ENCODE data around the gene RNFT2.

DNA sequence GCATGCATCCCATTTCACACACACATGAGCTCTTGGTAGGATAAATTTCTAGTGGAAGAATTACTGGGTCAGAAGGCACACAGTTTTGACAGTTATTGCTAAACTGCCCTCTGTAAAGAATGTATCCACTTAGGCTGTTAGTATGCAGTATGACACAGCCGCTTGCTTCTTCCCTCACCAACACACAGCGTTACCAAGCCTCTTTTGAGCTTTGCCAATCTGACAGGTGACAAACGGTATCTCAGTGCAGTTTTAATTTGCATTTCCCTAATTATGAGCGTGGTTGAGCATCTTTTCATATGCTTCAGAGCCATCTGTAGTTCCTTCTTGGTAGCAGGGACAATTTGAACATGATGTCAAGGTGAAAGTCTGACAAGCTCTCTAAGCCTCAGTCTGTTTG, 100.2 kb downstream of the RNFT2 start:
- TF ChIP-seq POLR2A (IDR thresholded peaks at IDR 0.05; ENCODE audit: low read length): no peak
- no peak for TF ChIP-seq EP300 (IDR thresholded peaks at IDR 0.05)
- no peak for TF ChIP-seq MAFK (IDR thresholded peaks at IDR 0.05; ENCODE audit: partially characterized antibody)
- TF ChIP-seq CTCF (IDR thresholded peaks at IDR 0.05): no peak
- no peak for TF ChIP-seq ELK1 (IDR thresholded peaks at IDR 0.05; ENCODE audit: low read depth, low read length)
- TF ChIP-seq JUNB (IDR thresholded peaks at IDR 0.05): no peak
